ENCODE measurements around the gene CLDN24. TPM values are rescaled to one million over a fixed set of nuclear protein-coding genes. Genes with fewer than 3 reads are reported as not detected.

Gene CLDN24
- total RNA-seq (2014; rRNA removed; shearing (Covaris generic)) = not detected in 2 replicates

GRCh38 chr4:183322326-183322725 is at the start of gene CLDN24:
Gene CLDN24, minus strand, starts transcription at chr4:183322426. Its CDS starts 0 bp downstream, at chr4:183322426.
- no peak for DNase-seq (ENCODE audit: low spot score)

- no peak for DNase-seq (ENCODE audit: low spot score)
These were observed 48.6 kb upstream of the CLDN24 start for GRCh38 chr4:183370786-183371185.

- DNase-seq (ENCODE audit: low spot score) = no peak
These were observed 46.8 kb upstream of the CLDN24 start for GRCh38 chr4:183369073-183369472.

- no peak for DNase-seq (ENCODE audit: low spot score)
These were observed 44.1 kb upstream of the CLDN24 start for GRCh38 chr4:183366206-183366835.

- no peak for DNase-seq (ENCODE audit: low spot score)
These were observed 41.8 kb upstream of the CLDN24 start for GRCh38 chr4:183364025-183364424.

- no peak for DNase-seq (ENCODE audit: low spot score)
These were observed 40.8 kb upstream of the CLDN24 start for GRCh38 chr4:183362916-183363542.

GRCh38 chr4:183362036-183362435 is 39.8 kb upstream of the CLDN24 start:
- DNase-seq (ENCODE audit: low spot score) = no peak

- DNase-seq (ENCODE audit: low spot score) = peak; percentile 74
These were observed 38.1 kb upstream of the CLDN24 start for GRCh38 chr4:183360161-183360919.

GRCh38 chr4:183358215-183358755 is 36.1 kb upstream of the CLDN24 start:
- DNase-seq (ENCODE audit: low spot score) = no peak

GRCh38 chr4:183356931-183357675 is 34.9 kb upstream of the CLDN24 start:
- no peak for DNase-seq (ENCODE audit: low spot score)

GRCh38 chr4:183356173-183356830 is 34.1 kb upstream of the CLDN24 start:
- DNase-seq (ENCODE audit: low spot score) = no peak

- peak; percentile 93 for DNase-seq (ENCODE audit: low spot score)
These were observed 33.2 kb upstream of the CLDN24 start for GRCh38 chr4:183355405-183355804.

- DNase-seq (ENCODE audit: low spot score) = no peak
These were observed 32.0 kb upstream of the CLDN24 start for GRCh38 chr4:183354219-183354618.

- DNase-seq (ENCODE audit: low spot score) = no peak
These were observed 31.3 kb upstream of the CLDN24 start for GRCh38 chr4:183353557-183353956.

- DNase-seq (ENCODE audit: low spot score) = no peak
These were observed 30.3 kb upstream of the CLDN24 start for GRCh38 chr4:183352546-183352945.

GRCh38 chr4:183350317-183351071 is 28.3 kb upstream of the CLDN24 start:
- DNase-seq (ENCODE audit: low spot score) = no peak

- peak; percentile 27 for DNase-seq (ENCODE audit: low spot score)
These were observed 27.4 kb upstream of the CLDN24 start for GRCh38 chr4:183349673-183350072.

- DNase-seq (ENCODE audit: low spot score) = peak; percentile 97
These were observed 26.8 kb upstream of the CLDN24 start for GRCh38 chr4:183348706-183349659.

GRCh38 chr4:183348136-183348535 is 25.9 kb upstream of the CLDN24 start:
- no peak for DNase-seq (ENCODE audit: low spot score)

Measured in A172 (cell line).